ENCODE results near the gene SRY.

Gene SRY

GRCh38 chrY:2800246-2800645 lies 12.8 kb upstream of the SRY start:
- Histone ChIP-seq H3K4me1 (no peaks in the 10 kb centered on the region), H3K27me3 (no peaks in the 10 kb centered on the region), H3K4me3 (ENCODE audit: low read depth, low read length) (no peak overlapping the region), H3K36me3 (no peaks in the 10 kb centered on the region), H3K9me3 (no peaks in the 10 kb centered on the region)
- TF ChIP-seq, protein P1, sequence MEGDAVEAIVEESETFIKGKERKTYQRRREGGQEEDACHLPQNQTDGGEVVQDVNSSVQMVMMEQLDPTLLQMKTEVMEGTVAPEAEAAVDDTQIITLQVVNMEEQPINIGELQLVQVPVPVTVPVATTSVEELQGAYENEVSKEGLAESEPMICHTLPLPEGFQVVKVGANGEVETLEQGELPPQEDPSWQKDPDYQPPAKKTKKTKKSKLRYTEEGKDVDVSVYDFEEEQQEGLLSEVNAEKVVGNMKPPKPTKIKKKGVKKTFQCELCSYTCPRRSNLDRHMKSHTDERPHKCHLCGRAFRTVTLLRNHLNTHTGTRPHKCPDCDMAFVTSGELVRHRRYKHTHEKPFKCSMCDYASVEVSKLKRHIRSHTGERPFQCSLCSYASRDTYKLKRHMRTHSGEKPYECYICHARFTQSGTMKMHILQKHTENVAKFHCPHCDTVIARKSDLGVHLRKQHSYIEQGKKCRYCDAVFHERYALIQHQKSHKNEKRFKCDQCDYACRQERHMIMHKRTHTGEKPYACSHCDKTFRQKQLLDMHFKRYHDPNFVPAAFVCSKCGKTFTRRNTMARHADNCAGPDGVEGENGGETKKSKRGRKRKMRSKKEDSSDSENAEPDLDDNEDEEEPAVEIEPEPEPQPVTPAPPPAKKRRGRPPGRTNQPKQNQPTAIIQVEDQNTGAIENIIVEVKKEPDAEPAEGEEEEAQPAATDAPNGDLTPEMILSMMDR (IDR thresholded peaks at IDR 0.05; ENCODE audit: low read depth, low read length): no peak
- DNase-seq: no peak

- Histone ChIP-seq H3K36me3 (no peaks in the 10 kb centered on the region), H3K9me3 (no peaks in the 10 kb centered on the region), H3K4me1 (no peaks in the 10 kb centered on the region), H3K4me3 (ENCODE audit: low read depth, low read length) (no peak overlapping the region), H3K27me3 (no peaks in the 10 kb centered on the region)
- TF ChIP-seq, protein P1 (IDR thresholded peaks at IDR 0.05; ENCODE audit: low read depth, low read length): no peak
- no peak for DNase-seq
These were observed 10.5 kb upstream of the SRY start for GRCh38 chrY:2797991-2798390.

DNA sequence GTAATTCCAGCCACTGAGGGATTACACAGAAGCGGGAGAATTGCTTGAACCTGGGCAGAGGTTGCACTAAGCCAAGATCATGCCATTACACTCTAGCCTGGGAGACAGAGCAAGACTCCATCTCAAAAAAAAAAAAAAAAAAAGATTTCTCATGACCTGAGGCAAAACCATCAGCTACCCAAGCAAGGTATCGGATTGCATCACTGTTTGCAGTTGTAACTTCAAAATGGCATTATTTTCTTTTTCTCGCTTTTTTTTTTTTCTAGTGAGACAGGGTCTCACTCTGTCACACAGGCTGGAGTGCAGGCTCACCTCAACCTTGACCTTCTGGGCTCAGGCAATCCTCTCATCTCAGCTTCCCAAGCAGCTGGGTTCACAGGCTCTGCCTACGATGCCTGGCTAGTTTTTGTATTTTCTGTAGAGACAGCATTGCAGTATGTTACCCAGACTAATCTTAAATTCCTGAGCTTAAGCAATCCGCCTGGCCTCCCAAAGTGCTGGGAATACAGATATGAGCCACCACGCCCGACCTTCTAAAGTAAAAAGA lies 9.6 kb upstream of the SRY start:
- no peak for DNase-seq
- H3K36me3 ChIP-seq: no peaks in the 10 kb centered on the region
- no peaks in the 10 kb centered on the region for H3K4me1 ChIP-seq
- no peaks in the 10 kb centered on the region for H3K27me3 ChIP-seq
- no peaks in the 10 kb centered on the region for H3K9me3 ChIP-seq
- TF ChIP-seq, protein P1 (IDR thresholded peaks at IDR 0.05; ENCODE audit: low read depth, low read length): no peak
- H3K4me3 ChIP-seq (ENCODE audit: low read depth, low read length): no peak overlapping the region

- H3K36me3 ChIP-seq: no peaks in the 10 kb centered on the region
- TF ChIP-seq, protein P1 (IDR thresholded peaks at IDR 0.05; ENCODE audit: low read depth, low read length): no peak
- H3K9me3 ChIP-seq: no peaks in the 10 kb centered on the region
- H3K27me3 ChIP-seq: no peaks in the 10 kb centered on the region
- no peak overlapping the region for H3K4me3 ChIP-seq (ENCODE audit: low read depth, low read length)
- H3K4me1 ChIP-seq: no peaks in the 10 kb centered on the region
- no peak for DNase-seq
These were observed 2.3 kb upstream of the SRY start for GRCh38 chrY:2789756-2790155.

- Histone ChIP-seq H3K9me3 (no peaks in the 10 kb centered on the region), H3K4me3 (ENCODE audit: low read depth, low read length) (no peak overlapping the region), H3K36me3 (no peaks in the 10 kb centered on the region), H3K27me3 (no peaks in the 10 kb centered on the region), H3K4me1 (no peaks in the 10 kb centered on the region)
- no peak for DNase-seq
- TF ChIP-seq, protein P1 (IDR thresholded peaks at IDR 0.05; ENCODE audit: low read depth, low read length): no peak
These were observed 488 bp downstream of the SRY start for GRCh38 chrY:2786876-2787512.
